ENCODE data around the gene TACC2.

- TF ChIP-seq, protein P1, sequence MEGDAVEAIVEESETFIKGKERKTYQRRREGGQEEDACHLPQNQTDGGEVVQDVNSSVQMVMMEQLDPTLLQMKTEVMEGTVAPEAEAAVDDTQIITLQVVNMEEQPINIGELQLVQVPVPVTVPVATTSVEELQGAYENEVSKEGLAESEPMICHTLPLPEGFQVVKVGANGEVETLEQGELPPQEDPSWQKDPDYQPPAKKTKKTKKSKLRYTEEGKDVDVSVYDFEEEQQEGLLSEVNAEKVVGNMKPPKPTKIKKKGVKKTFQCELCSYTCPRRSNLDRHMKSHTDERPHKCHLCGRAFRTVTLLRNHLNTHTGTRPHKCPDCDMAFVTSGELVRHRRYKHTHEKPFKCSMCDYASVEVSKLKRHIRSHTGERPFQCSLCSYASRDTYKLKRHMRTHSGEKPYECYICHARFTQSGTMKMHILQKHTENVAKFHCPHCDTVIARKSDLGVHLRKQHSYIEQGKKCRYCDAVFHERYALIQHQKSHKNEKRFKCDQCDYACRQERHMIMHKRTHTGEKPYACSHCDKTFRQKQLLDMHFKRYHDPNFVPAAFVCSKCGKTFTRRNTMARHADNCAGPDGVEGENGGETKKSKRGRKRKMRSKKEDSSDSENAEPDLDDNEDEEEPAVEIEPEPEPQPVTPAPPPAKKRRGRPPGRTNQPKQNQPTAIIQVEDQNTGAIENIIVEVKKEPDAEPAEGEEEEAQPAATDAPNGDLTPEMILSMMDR (conservative IDR thresholded peaks at IDR 0.05): no peak
- no peak for TF ChIP-seq EZH2 (IDR thresholded peaks at IDR 0.05; ENCODE audit: low read depth)
Measured at GRCh38 chr10:122021828-122022227, 32.9 kb downstream of the TACC2 start.
